MG63 (cell line): Measurements from ENCODE around the gene POP4. TPM values are rescaled to one million over a fixed set of nuclear protein-coding genes. Genes with fewer than 3 reads are reported as not detected.
"Not testable (repeated sequence)": the region's sequence is repeated elsewhere in the genome, so short reads cannot be mapped to it uniquely, and the experiment has no call there.

ENCODE experiments used
- DNase-seq: peaks from one replicate; pipeline ENCODE4 v3.0.0-alpha.2; 2020
- H3K27me3 ChIP-seq: fragments of 250-450 bp; sonication (Bioruptor Pico); 2 replicates; pipeline ENCODE4 v1.5.1; 2020; ENCODE audit warnings: mild to moderate bottlenecking, moderate library complexity
- H3K36me3 ChIP-seq: fragments of 250-450 bp; sonication (Bioruptor Pico); 2 replicates; pipeline ENCODE4 v1.5.1; 2020; ENCODE audit warnings: mild to moderate bottlenecking, moderate library complexity
- H3K4me3 ChIP-seq: fragments of 250-450 bp; sonication (Bioruptor Pico); 2 replicates; pipeline ENCODE4 v1.5.1; 2020; ENCODE audit warnings: mild to moderate bottlenecking, moderate library complexity
- H3K9me3 ChIP-seq: fragments of 250-450 bp; sonication (Bioruptor Pico); 2 replicates; pipeline ENCODE4 v1.5.1; 2020; ENCODE audit warnings: mild to moderate bottlenecking, moderate library complexity
- total RNA-seq: library from RNA; depleted of rRNA; stranded (reverse); fragments of >200 nt; shearing (Covaris generic); gene quantifications from 2 replicates; pipeline ENCODE4 v1.2.3, GENCODE V29; 2014; ENCODE audit warnings: low replicate concordance

POP4 gene
- total RNA-seq, 1 experiment from 2014 or later = 150 TPM

DNA sequence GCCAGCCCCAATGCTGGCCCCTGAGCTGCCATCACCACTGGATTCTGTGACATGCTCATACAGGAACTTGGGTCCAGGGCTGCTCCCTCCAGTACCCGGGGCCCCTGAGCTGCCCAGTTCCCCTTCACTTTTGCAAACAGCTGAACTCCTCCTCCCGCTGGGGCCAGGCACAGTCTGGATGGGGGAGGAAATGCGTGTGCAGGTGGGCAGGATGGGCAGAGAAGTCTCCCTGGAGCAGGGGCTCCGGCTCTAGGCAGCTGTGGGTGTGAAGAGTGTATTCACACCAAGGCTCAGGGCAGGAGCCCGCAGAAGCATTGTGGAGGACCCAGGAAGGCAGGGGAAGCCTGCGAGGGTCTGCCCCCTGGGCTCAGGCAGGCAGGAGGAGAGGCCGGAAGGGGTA, 12.4 kb downstream of the POP4 start:
- H3K4me3 ChIP-seq = no peak overlapping the region
- DNase-seq = no peak
- no peaks in the 10 kb centered on the region for H3K9me3 ChIP-seq
- H3K36me3 ChIP-seq = peaks cover 19% of the 10 kb centered on the region
- H3K27me3 ChIP-seq = no peaks in the 10 kb centered on the region

DNA sequence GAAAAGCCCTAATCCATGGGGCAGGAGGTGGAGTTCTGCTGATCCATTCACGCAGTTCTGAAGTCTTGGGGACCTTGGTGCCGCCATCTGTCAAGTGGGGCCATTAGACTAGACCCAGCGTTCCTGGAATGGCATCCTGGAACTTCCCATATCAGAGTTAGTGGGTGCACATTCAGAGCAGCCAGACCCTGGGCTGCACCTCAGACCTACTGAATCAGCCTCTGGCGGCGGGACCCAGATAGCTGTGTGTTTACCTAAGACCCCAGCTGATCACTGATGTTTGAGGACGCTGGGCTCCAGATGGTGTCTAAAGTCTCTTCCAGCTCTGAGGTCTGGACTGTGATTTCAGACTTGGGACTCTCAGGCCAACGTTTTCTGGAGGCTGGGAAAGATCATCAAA, 12.8 kb downstream of the POP4 start:
- H3K4me3 ChIP-seq = no peak overlapping the region
- H3K27me3 ChIP-seq = no peaks in the 10 kb centered on the region
- no peaks in the 10 kb centered on the region for H3K9me3 ChIP-seq
- H3K36me3 ChIP-seq = peaks cover 15% of the 10 kb centered on the region
- no peak for DNase-seq

DNA sequence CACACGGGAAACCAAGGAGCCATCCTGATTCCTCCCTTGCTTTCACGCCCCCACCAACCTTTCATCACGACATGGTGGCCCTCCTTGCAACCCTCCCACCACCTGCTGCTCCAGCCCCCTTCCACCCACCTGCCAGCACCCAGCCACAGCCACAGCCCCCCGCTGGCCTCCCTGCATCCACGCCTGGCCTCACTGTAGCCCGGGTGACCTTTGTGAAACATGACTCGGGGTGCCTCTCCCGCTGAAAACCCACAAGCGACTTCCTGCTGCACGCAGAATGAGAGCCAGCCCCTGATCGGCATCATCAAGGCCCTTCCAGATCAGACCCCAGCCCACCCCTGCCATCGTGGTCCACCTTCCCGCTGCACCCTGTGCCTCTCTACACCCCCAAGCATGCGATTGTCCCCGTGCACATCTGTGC, 14.9 kb downstream of the POP4 start:
- no peak for DNase-seq
- Histone ChIP-seq H3K9me3 (no peaks in the 10 kb centered on the region), H3K27me3 (no peaks in the 10 kb centered on the region), H3K4me3 (no peak overlapping the region), H3K36me3 (peaks cover 2% of the 10 kb centered on the region; the same call in 1 of the 2 replicates)

DNA sequence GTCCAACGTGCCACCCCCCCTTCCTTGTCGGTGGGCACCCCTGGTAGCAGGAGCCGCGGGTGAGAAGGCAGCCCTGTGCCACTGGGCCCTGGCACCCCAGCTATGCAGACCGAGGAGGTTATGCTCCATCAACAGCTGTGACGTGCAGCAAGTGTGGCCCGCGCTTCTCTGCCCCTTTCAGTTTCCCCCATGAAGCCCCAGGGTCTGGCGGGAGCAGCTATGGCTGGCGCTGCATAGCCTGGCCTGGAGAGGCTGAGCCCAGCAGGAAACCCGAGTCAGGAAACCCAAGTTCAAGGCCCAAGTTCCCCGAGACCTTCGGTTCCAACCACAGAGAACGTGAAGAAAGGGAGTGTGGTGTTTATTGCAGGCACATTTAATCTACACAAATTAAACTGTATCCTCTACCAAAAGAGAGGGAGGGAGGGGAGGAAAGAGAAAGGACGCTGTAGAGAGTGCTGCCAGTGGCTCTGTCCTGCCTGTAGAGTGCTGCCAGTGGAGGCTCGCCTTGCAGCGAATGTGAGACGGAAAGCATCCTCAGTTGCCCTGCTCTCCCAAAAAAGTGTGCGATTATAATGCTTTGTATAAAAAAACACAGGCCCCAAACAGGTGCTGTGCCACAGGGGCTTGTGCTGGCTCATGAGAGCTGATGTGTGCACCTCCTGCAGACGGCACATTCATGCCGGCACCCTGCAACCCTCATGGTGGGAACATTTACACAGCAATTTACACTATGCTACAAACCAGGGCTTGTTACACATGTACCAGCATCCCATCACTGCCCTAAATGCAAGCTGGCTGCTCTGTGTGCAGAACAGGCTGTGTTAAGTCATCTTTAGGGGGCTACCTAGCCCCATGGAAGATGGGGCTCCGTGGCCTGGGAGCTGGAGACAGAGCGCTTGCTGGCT, 16.3 kb downstream of the POP4 start:
- H3K9me3 ChIP-seq = no peaks in the 10 kb centered on the region
- H3K36me3 ChIP-seq = no peaks in the 10 kb centered on the region
- H3K27me3 ChIP-seq = no peaks in the 10 kb centered on the region
- DNase-seq = no peak
- no peak overlapping the region for H3K4me3 ChIP-seq

DNA sequence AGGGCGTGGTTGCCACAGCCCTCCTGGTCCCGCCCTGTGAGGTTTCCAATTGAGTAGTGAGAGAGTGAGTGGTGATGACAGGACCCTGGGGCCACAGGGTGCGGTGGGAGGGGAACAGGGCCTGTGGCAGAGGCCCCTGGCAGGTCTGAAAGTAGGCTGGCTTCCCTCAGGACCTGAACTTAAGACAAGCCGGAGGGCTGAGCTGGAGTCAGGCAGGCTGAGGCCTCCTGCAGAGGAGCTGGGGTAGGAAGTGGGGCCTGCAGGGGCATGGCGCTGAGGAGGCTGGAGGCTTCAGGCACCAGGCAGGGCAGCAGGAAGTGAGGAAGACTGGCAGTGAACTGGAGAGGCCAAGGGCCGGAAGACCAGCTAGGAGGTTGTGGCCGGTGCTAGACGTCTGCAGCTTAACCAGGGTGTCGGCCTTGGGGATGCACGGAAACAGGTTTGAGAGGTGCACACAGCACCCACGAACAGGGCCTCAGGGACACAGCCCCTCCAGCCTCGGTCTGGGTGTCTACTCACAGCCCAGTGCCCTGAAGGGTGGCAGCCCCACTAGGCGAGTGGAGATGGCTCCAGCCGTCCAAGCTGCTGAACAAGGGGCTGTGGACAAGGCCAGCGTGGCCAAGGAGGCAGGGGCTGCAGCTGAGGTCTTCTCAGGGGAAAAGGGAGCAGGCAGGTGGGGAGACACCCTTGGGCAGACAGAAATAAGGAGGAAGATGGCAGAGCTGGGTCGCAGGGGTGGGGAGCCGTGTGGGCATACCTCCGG, 17.8 kb downstream of the POP4 start:
- DNase-seq = no peak
- no peaks in the 10 kb centered on the region for H3K36me3 ChIP-seq
- H3K27me3 ChIP-seq = no peaks in the 10 kb centered on the region
- H3K4me3 ChIP-seq = no peak overlapping the region
- no peaks in the 10 kb centered on the region for H3K9me3 ChIP-seq

DNA sequence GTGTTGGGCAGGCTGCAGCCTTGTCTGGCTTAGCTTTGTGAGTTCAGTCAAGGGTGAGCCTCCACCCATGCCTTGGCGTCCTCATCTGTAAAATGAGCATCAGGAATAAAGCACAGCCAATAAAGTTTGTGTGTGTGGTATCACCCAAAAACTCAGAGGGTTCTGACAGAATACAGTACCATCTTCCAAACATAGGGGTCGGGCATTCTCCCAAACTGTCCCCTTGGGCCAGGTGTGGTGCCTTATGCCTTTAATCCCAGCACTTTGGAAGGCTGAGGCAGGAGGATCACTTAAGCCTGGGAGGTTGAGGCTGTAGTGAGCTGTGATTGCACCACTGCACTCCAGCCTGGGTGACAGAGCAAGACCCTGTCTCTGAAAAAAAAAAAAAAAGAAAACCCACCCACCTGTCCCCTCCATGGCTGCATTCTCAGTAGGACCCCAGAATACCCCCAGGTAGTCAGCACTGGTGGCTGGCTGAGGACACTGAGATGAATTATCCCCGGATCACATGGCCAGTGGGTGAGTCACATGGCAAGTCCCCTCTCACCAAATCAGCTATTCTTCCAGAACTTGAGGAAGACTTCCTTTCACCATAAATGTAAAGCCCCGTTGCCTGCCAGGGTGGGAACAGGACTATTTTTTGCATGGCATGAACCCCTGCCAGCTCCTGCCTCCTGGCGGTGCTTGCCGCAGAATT, 18.6 kb downstream of the POP4 start:
- no peaks in the 10 kb centered on the region for H3K9me3 ChIP-seq
- peak; percentile 14 for DNase-seq
- H3K4me3 ChIP-seq = no peak overlapping the region
- H3K27me3 ChIP-seq = no peaks in the 10 kb centered on the region
- H3K36me3 ChIP-seq = no peaks in the 10 kb centered on the region

DNA sequence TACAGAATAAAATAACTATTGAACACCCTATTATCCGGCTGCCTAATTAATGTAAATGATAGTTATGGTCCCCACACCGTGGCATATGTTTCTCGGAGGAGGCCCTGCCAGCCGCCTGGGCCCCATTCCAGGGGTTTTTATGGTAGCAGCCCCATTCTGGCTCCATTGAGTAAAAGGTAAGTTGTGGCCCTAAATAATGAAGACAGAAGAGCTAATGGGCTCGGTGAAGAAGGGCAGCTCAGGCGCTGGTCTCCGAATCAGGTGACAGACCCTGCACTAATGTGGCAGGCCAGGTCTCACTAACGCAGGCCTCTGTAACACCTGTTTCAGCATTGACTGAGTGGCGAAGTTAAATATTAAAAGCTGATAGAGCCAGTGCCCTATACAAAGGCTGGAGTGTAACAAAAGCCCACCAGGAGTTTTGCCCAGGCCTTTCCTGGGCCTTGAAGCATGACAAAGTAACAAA, 19.1 kb downstream of the POP4 start:
- Histone ChIP-seq H3K27me3 (no peaks in the 10 kb centered on the region), H3K4me3 (no peak overlapping the region), H3K36me3 (no peaks in the 10 kb centered on the region), H3K9me3 (no peaks in the 10 kb centered on the region)
- DNase-seq = no peak

DNA sequence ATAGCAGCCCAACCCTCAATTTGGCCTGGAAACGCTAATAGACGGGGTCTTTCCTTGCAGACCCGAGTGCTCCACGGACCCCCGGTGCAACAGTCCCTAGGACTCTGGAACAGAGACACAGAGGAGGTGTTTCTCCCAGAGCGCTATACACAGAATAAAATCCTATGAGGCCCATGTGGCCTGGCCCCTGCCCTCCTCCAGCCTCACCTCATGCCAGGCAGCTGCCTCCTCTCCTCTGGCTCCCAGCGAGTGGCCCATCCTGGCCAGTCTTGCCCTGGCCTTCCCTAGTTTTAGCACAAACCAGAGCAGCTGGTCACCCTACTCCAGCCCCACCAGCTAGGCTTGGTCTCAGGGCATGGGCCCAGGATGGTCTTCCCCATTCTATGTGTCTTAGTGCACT, 20.3 kb downstream of the POP4 start:
- Histone ChIP-seq H3K9me3 (no peaks in the 10 kb centered on the region), H3K27me3 (no peaks in the 10 kb centered on the region), H3K4me3 (no peak overlapping the region), H3K36me3 (no peaks in the 10 kb centered on the region)
- no peak for DNase-seq

DNA sequence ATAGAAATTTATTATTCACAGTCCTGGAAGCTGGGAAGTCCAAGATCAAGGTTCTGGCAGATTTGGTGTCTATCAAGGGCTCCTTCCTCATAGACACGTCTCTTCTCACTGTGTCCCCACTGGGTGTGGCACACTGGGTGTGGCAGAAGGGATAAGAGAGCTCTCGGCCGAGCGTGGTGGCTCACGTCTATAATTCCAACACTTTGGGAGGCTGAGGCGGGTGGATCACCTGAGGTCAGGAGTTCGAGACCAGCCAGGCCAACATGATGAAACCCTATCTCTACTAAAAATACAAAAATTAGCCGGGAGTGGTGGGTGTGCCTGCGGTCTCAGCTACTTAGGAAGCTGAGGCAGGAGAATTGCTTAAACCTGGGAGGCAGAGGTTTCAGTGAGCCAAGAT, 20.7 kb downstream of the POP4 start:
- H3K4me3 ChIP-seq, H3K27me3 ChIP-seq, DNase-seq, H3K9me3 ChIP-seq, H3K36me3 ChIP-seq: not testable (repeated sequence)

DNA sequence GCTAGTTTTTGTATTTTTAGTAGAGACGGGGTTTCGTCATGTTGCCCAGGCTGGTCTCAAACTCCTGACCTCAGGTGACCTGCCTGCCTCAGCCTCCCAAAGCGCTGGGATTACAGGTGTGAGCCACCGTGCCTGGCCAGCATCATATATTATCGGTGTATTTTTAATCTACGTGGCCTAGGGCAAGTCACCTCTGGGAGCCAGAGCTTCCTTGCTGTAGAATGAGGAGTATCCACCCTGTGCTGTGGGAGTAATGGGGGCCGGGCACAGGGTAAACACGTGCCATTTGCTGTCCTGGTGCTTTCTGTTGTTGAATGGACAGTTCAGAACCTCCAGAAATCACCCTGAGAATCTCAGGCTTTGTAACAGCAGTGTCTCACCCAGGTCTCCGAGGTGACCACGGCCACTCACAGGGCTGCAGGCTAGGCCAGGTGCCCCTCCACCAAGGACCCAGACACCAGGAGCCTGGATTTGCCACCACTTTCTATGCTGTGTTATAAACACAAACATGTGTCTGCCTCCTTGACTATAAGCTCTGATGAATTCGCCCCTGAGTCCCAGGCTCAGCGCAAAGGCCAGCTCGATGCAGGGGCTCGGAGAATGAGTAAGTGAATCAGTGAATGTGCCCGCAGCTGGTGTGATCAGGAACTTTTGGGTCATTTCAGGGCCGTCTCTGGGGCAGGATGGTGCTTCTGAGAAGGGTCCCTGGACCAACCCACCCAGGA, 22.7 kb downstream of the POP4 start:
- Histone ChIP-seq H3K9me3 (no peaks in the 10 kb centered on the region), H3K4me3 (no peak overlapping the region), H3K36me3 (no peaks in the 10 kb centered on the region), H3K27me3 (no peaks in the 10 kb centered on the region)
- DNase-seq = no peak

DNA sequence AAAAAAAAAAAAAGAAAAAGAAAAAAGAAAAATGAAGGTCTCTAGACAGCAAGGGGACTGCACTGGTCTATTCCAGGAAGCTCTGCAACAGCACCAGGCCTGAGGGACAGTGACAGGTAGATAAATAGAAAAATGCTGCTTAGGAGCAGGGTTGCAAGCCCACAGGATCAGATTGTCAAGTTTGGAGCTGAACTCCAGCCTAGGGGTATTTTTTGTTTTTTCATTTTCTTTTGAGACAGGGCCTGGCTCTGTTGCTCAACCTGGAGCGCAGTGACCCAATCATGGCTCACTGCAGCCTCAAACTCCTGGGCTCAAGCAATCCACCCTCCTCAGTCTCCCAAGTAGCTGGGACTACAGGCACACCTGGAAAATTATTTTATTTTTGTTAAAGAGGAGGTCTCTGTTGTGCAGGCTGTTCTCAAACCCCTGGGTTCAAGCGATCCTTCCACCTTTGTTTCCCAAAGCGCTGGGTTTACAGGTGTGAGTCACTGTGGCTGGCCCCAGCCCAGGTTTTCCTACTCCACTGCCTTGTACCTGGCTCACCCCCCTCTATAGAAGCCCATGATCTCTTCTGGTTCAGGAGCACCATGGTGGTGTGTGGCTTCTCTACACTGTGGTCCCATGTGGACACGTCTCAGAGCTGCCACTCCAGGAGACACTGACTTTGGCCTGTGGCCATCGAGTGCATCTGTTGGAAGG, 23.9 kb downstream of the POP4 start:
- Histone ChIP-seq H3K27me3 (no peaks in the 10 kb centered on the region), H3K36me3 (no peaks in the 10 kb centered on the region)
- no peak for DNase-seq

DNA sequence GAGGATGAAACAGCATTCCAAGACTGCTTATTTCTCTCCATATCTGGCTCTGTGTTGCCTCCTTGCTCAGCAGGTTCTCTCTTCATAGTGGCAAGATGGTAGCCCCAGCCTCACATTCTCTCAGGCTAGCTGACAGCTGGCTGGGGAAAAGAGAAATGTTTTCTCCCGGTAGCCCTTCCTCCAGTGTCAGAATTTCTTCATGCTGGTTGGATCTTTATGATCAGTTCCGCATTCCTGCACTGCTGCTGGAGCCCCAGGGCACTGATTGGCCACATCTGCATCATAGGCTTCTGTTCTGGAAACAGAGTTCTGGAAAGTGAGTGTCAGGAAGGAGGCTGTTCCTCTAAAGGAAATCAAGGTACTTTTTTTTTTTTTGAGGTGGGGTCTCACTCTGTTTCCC, 24.6 kb downstream of the POP4 start:
- no peaks in the 10 kb centered on the region for H3K36me3 ChIP-seq
- no peaks in the 10 kb centered on the region for H3K27me3 ChIP-seq
- no peaks in the 10 kb centered on the region for H3K9me3 ChIP-seq
- no peak overlapping the region for H3K4me3 ChIP-seq
- DNase-seq = no peak

More for the DNA sequence above, 23.9 kb downstream of the POP4 start:
- no peaks in the 10 kb centered on the region for H3K9me3 ChIP-seq
- no peak overlapping the region for H3K4me3 ChIP-seq

DNA sequence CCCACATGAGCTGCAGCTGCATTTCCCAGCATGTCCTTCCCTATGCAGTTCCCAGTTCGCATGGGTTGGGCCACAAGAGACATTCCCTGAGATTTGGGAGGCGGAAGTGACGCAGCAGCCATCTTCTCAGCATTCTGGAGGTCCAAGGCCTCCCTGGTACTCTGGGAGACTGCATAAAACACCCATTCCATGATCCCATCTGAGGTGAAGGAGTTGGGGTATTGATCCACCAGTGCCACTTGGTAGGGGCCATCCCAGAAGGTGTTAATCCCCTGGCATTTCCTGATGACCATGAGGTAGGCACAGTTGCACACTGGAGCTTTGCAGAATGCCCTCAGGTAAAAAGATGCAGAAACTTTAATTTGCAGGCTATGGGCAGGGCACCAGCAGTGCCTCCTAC, 25.4 kb downstream of the POP4 start:
- Histone ChIP-seq H3K4me3 (no peak overlapping the region), H3K36me3 (no peaks in the 10 kb centered on the region), H3K27me3 (no peaks in the 10 kb centered on the region), H3K9me3 (no peaks in the 10 kb centered on the region)
- no peak for DNase-seq

DNA sequence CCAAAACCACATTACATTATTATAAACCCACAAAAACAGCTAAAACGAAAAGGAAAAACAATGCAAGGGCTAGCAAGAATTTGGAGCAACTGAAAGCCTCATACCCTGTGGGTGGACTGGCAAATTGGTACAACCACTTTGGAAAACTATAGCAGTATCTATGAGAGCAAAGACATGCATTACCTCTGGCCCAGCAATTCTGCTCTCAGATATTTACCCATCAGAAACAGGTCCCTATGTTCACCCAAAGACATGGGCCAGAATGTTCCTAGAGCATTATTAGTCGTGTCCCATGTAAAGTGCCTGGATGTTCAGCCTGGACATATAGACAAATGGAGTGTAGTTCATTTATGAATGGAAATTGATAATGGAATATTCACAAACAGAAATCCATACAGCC, 27.9 kb downstream of the POP4 start:
- Histone ChIP-seq H3K36me3 (no peaks in the 10 kb centered on the region), H3K9me3 (no peaks in the 10 kb centered on the region), H3K27me3 (no peaks in the 10 kb centered on the region), H3K4me3 (no peak overlapping the region)
- DNase-seq = no peak

DNA sequence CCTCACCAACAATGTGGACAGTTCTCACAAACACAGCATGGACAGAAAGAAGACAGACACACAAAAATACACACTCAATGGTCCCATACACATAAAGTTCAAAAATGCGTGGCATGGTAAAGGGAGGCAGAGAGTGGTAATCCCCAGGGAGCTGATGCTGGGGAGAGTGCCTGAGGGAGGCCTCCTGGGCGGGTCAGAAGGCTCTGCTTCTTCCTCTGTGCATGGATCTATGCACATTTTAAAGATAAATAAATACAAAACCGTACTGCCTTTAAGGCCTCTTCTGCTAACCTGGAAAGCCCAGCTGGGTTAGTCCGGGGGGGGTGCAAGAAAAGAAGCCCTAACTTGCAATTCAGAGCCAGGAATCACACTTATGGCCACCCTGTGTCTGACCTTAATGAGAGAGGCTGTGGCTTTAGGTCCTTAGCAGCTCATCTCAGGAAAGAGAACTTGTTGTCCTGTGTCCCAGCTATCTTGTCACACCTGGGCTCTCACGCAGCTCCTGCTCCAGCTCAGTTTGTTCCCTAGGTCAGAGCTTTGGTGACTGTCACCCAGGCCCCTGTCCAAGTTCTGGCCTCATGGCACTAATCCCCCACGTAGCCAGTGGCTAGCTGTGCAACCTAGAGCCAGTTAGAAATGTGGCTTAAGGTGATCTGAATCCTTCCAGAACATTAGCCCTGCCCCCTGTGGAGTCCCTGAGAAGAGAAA, 28.5 kb downstream of the POP4 start:
- Histone ChIP-seq H3K9me3 (no peaks in the 10 kb centered on the region), H3K36me3 (no peaks in the 10 kb centered on the region), H3K4me3 (no peak overlapping the region), H3K27me3 (no peaks in the 10 kb centered on the region)
- no peak for DNase-seq
